HG03139 (cell line): ENCODE results near the gene SLC10A3.

Source experiments
- ATAC-seq: cut with Tn5 transposase; IDR thresholded peaks from one replicate; pipeline ENCODE4 v1.9.1; 2021; ENCODE audit not compliant: unreplicated experiment

SLC10A3 gene, protein sequence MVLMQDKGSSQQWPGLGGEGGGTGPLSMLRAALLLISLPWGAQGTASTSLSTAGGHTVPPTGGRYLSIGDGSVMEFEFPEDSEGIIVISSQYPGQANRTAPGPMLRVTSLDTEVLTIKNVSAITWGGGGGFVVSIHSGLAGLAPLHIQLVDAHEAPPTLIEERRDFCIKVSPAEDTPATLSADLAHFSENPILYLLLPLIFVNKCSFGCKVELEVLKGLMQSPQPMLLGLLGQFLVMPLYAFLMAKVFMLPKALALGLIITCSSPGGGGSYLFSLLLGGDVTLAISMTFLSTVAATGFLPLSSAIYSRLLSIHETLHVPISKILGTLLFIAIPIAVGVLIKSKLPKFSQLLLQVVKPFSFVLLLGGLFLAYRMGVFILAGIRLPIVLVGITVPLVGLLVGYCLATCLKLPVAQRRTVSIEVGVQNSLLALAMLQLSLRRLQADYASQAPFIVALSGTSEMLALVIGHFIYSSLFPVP

DNA sequence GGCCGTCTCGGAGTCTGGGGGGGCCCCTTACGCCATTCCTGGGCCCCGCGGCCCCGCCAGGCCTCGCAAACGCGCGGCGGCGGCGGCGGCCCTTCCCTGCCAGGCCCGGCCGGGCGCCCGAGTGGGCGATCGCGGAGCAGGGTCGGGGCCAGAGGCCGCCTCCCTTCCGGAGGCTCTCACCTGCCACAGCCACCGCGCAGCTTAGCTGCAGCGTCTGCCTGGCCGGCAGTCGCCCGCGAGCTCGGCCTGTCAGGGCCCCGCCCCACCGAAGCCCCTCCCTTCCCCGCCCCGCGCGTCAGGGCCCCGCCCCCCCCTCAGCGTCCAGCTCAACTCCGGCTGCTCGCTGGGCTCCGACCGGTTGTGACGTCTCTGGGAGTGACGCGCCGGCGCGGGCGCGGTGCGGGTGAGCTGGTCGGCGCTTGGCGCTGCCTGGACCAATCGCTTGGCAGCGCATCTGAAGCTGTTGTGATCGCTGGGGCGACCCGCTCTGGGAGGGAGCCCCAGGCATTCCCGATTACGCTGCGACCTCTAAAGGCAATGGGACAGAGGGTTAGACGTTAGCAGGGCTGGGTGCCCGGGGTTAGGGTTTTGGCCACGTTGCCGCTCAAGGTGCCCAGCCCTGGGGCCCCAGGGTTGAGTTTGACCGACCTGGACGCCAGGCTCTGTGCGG lies at the start of gene SLC10A3:
TSS of gene SLC10A3 (minus strand) at position 216 of the 670 bp plus-strand sequence. CDS start 1,689 bp downstream, outside the sequence.
- ATAC-seq = peak; percentile 65

DNA sequence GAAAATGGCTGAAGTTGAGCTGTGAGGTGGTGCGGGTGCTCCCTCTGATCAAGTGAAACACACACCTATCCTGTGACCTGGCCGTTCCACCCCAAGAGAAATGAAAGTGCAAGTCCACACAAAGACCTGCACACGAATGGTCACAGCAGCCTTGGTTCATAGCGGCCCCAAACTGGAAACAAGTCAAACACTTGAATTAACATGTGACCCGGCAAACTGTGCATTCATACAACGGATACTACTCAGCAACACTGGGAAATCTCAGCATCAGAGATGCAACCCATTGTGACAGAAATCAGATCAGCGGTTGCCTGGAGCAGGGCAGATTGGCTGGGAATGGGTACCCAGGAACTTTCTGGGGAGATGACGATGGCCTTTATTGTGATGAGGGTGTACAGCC lies 48.6 kb upstream of the SLC10A3 start:
- ATAC-seq = no peak

DNA sequence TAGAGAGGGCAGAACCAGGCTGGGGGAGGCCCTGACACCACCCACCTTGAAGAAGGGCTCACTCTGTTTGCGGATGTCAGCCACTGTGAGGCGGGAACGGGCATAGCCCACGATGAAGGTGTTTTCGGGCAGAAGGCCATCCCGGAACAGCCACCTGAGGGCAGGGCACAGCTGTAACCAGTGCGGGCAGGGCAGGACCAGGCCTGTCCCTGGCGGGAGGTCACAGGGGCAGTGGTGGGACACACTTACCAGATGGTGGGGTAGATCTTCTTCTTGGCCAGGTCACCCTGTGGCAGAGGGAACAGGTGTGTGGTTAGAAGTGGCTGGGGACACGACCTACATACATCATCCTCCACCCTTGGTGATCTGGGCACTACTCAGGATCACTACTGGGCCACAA lies 45.5 kb upstream of the SLC10A3 start:
- ATAC-seq = no peak

DNA sequence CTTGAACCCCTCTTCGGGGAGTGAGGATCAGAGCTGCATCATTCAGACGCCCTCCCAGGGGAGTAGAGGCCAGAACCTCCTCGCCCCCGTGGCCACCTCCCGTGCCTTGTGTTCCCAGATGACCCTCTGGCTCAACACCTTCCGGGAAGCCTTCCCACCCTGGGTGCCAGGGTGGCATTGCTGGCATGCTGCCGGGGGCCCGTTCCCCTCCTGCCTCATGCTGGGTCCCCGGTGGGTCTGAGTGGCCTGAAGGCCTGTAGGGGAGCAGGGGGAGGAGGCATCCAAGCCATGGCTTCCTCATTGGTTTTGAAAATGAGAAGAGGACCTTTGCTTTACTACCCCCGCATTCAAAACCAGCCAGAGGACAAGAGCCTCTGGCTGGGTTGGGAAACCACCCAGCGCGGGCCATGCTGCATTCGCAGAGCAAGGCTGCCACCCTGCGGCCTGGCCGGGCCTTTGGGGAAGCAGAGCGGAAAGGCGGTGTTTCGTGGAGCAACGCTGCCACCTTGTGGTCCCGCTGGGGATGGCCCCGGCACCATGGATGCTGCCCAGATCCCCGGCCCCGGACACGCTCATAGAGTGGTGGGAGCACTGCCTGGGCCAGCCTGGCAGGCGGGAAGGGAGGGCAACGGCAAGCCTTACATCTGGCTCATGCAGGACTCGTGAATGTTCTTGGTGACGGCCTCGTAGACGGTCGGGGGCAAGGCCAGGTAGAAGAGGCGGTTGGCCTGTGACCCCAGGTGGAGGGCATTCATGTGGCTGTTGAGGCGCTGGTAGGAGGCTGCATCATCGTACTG lies 44.3 kb upstream of the SLC10A3 start:
- ATAC-seq = no peak

DNA sequence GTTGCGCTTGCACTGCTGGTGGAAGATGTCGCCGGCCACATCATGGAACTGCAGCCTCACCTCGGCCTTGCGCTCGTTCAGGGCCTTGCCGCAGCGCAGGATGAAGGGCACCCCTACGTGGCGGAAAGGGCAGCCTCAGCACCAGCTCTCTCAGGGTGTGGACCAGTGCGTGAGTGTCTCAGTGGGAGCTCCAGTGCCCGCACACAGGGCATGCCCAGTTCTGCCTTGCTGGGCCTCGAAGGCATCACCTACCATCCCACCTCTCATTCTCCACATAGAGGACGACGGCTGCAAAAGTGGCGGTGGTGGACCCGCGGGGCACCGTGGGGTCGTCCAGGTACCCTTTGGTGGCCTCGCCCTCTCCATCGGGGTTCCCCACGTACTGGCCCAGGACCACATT lies 42.3 kb upstream of the SLC10A3 start:
- no peak for ATAC-seq

DNA sequence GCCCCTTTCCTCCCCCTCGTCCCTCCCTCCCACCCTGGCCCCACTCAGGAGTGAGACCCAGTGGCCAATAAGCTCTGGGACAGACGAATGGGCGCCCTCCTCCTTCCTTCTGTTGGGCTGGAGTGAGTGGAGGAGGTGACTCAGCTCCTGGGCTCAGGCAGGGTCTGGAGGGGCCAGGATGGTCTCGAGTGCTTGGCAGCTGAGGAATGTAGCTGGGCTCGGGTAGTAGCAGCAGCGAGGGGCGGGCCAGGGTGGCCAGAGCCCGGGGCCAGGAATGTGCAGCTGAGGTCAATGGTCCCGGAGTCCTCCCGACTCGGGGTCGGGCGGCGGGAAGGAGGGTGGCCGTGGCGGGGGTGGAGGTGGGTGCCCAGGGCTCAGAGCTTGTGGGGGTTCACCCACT lies 41.2 kb upstream of the SLC10A3 start:
- ATAC-seq = no peak

DNA sequence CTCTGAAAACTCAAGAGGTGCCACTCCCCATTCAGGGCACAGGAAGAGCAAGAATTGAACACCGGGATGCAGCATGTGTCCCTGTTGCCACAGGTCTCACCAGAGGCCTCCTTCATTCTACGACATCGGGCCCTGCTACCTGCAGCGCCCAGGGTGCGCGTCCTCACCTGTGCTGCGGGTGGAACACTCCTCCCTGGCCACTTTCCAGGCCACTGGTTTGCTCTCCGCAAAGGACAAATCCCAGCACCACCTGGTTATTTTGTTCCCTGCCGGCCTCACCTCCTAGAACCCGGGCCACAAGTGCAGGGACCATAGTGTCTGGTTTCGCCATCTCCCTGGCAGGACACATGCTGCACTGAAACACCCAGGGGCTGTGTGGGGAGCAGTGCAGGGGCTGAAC lies 39.9 kb upstream of the SLC10A3 start:
- ATAC-seq = no peak

DNA sequence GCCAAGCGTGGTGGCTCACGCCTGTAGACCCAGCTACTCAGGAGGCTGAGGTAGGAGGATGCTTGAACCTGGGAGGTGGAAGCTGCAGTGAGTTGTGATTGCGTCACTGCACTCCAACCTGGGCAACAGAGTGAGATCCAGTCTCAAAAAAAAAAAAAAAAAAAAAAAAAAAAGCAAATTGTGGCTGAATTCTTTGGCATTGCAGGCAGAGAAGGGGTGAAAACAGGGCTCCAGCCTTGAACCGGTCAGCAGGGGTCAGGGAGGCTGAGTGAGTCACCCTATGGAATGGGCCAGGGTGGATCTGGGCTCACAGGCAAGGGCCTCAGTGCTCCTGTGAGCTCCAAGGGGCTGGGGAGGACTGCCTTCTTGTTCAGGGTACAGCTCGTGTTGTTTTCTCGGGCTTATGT lies 38.8 kb upstream of the SLC10A3 start:
- ATAC-seq = no peak

DNA sequence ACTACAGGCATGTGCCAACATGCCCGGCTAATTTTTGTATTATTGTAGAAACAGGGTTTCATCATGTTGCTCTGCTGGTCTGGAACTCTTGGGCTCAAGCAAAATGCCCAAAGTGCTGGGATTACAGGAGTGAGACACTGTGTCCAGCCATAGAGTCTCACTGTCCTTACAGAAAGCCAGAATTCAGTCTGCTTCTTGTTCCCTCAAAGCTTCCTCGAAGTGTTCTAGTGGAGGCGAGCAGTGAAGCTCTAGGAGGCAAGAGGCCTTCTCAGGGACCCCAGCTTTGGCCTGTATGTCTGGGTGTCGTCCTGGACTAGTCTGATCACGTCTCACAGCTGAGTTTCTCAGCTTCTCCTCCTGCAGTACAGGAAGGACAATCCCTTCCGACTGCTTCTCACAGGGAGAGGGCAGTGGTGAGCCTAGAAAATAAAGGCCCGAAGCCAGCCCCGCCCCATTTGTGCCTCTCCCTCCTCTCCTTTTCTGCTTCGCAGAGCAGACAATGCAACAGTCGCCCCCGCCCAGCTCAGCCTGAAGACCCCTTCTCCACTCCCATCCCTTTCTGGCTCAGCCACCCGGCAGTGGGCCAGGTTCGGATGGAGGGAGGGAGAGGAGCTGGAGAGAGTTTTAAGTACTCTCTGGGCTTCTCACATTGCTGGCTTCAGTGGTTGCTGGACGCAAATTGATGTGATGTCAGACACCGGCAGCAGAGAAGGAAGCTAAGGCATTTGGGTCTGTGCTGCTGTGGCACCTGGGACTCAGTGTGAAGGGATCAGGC lies 36.7 kb upstream of the SLC10A3 start:
- no peak for ATAC-seq

DNA sequence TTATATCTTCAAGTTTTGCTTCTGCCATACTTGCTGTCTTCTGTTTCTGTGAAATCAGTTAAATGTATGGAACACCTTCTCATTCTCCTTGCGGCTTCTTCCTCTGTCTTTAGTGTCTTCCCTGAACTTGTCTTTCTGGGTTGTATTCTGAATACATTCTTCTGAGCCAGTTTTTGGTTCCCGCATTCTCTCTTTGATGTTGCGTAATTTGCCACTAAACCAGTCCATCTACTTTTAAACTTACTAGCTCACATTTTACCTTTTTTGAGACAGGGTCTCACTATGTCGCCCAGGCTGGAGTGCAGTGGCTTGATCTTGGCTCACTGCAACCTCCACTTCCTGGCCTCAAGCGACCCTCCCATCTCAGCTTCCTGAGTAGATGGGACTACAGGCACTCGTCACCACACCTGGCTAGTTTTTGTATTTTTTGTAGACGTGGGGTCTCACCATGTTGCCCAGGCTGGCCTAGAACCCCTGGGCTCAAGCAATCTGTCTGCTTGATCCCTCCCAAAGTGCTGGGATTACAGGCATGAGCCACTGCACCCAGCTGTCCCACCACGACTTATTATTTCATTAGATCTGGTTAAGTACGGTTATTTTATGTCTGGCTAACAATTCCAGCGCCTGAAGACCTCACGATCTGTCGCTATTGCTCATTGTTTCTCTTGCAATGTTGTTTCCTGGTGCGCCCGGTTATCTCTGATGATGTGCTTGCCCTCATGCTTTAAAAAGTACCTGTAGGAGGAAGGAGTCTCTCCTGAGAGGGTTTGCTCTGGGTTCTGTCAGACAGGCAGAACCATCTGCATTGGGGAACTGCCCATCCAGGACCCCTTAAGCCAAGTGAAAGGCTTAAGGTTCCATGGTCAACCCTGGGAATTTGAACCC lies 35.4 kb upstream of the SLC10A3 start:
- no peak for ATAC-seq

DNA sequence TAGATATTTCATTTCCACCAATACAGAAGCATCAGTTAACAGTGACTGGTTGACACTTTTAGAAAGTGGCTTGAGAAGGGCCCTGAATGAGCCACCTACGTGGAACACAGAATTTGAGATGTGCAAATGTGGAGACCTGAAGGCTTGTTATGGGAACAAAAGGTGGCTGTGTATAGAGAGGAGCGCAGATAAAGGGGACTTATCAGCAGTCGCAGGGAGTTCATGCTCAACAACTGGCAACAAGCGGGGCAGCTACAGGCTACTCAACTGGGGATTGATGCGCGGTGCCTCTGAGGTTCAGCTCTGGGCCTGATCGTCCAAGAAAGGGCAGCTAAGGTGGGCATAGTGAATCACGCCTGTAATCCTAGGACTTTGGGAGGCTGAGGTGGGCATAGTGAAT lies 29.0 kb upstream of the SLC10A3 start:
- no peak for ATAC-seq

DNA sequence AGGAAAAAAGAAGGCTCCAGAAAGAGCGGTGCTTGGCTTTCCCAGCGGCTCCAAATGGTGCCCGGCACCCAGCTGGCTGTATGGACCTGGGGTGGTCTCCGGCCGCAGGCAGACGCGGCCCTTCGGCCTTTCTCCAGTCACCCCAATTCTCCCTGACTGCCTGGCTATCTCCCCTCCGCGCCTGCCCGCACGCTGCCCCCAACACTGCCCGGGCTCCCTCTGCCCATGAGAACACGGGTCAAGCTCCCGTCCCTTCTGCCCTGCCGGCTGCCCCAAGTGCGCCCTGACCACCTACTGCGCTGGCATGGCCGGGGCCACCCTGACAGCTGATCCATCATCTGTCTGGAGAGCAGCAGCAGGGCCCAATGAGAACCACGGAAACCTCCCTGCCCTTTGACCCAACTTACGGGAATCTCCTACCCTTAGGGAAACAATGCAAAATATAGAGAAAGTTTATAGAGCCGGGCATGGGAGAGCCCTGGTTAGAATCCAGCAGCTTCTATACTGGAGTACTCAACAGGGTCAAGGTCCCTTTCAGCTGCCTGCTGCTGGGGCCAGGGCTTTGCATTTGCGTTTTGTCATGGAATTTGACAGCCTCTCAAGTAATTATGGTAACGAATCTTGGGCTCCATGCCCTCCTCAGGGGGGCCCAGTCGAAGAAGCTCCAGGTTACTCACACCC lies 26.8 kb upstream of the SLC10A3 start:
- ATAC-seq = no peak

DNA sequence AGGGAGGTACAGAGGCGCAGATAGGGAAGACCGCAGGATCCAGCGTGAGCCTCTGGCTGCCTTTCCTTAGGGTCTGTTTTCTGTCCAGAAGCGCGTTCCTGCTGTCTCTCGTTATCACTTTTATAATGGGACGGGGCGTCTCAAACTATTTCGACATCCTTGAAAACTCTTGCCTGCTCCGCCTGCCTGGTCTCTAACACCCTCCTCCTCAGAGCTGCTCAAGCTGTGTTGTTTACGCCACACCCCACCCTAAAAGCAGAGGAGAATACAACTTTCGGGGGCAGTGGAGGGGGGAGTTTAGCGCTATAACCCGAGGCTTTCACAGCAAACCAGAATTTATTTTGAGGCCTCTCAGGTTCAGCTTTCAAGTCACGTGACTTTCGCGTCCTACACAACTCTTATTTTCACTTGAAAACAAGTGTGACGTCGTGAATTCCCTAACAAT lies 26.2 kb upstream of the SLC10A3 start:
- peak; percentile 2 for ATAC-seq

DNA sequence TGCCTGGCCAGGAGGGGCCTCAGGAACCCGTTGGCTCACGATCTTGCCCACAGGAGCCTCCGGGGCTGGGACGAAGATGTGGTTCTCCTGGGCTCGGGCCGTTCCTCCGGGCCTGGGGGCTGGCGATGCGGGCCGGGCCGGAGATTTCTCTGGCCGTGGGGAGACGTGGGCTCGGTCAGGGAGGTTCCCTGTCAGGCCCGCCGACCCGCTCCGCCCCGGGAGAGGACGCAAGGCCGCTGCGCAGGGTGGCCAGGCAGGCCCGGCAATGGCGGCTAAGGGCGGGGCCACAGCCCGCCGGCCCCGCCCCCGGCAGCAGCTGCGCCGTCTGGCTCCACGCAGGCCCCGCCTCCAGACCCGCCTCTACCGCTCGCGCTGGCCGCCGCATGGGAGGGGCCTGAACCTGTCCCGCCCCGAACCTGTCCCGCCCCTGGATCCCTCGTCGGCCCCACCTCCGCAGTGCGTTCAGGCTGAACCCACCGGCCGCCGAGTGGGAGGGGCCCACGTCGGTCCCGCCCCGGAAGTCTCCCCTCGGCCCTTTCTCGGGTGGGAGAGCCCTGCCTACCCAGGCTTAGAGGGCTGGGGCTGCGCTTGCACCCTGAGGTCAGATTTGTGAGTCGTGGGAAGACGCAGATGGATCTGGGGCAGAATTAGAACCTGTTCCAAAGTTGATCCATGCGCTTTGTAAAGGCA lies 25.7 kb upstream of the SLC10A3 start, which contains the start of gene FAM3A:
TSS of gene FAM3A (minus strand) at position 267 of the 690 bp plus-strand sequence. CDS start 460 bp downstream, outside the sequence.
- ATAC-seq = peak; percentile 87

DNA sequence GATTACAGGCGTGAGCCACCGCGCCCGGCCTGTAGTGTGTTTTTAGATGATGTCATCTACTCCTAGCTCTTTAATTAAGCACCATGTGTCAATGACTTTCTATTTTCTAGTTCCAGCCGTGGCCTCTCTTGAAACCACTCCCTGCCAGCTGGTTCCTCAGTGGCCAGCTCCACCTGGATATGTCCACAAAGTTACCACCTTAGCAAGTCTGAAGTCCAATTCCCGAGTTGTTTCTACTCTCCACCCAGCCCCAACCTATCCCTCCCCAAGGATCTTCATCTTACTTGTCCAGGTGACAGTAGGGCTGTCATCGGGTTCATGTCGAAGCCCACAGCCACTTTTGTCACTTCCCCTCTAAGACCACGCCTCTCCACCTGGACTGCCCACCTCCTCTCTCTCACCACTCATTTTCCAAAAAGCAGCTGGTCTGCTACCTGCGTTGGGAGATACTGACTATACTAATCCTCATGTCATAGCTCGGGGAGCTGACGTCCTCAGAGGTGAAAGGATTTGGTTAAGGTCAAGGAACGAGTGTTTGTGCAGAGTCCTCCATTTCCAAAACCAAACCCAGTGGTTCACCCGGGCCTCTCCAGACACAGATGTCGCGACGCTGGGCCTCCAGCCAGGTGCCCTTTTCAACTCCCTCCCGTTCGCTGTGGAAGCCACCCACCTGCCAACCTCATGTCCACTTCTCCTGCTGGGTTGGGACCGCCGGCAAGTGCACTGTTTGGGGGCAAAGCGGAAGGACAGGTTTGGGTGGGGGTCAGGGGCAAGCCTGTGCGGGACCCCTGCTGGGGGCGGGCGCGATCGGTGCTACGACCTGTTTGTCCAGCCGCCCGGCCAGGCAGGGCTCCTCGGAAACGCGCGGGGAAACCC lies 24.9 kb upstream of the SLC10A3 start:
- ATAC-seq = no peak

DNA sequence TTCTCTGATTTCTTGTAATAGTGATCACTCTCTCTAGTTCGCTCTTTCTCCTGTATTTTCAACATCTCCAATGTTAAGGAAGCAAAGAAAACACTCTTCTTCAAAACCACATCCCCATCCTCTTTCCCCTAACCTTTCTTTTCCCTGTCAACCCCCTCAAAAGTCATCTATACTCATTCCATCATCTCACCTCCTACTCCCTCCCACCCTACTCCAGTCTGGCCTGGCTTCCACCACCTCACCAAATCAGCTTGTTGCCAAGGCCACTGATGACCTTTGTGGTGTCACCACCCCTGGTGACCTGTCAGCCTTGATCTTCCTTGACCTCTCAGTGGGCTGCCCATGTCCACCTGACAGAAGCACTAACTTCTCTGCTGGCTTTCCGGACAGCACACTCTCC lies 23.3 kb upstream of the SLC10A3 start:
- no peak for ATAC-seq

DNA sequence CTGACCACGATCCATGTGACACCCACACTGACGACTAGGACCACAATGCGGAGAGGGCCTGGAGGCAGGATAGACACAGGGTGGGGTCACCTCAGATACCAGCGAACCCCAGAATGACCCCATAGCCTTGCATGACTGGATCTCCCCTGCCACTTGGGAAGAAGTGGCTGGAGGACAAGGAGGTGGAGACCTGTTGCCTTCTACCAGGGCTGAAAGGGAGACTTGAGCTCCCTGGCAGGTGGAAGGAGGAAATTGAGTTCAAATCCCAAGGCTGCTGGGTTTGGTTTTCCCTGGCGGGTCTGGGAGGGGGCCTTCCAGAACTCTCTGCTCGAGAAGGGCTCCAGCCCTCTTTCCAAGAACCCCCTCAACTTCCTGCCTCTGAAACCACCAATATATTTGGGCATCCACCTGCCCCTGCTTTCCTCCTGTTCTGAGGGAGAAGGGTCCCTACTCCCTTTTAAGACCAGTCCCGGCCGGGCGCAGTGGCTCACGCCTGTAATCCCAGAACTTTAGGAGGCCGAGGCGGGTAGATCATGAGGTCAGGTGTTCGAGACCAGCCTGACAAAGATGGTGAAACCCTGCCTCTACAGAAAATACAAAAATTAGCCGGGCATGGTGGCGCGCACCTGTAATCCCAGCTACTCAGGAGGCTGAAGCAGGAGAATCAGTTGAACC lies 22.6 kb upstream of the SLC10A3 start:
- no peak for ATAC-seq
